ENCODE results near the gene USP16.
A peak's percentile ranks its signal among the peaks of the same experiment; 100 is the strongest.

USP16 gene

GRCh38 chr21:29083306-29083705 is 58.8 kb downstream of the USP16 start:
- no peak for DNase-seq (ENCODE audit: low read depth)

- DNase-seq (ENCODE audit: low read depth) = no peak
These were observed 59.9 kb downstream of the USP16 start for GRCh38 chr21:29084372-29084771.

- no peak for DNase-seq (ENCODE audit: low read depth)
These were observed 60.8 kb downstream of the USP16 start for GRCh38 chr21:29085106-29085752.

- DNase-seq (ENCODE audit: low read depth) = peak; percentile 65
These were observed 66.6 kb downstream of the USP16 start for GRCh38 chr21:29091033-29091432.

GRCh38 chr21:29092102-29092959 is 67.9 kb downstream of the USP16 start:
- DNase-seq (ENCODE audit: low read depth) = no peak

- no peak for DNase-seq (ENCODE audit: low read depth)
These were observed 71.9 kb downstream of the USP16 start for GRCh38 chr21:29096218-29097015.

- DNase-seq (ENCODE audit: low read depth) = no peak
These were observed 73.7 kb downstream of the USP16 start for GRCh38 chr21:29098156-29098555.

- DNase-seq (ENCODE audit: low read depth) = no peak
These were observed 78.4 kb downstream of the USP16 start for GRCh38 chr21:29102791-29103257.
